ENCODE measurements around the gene FRMD3.

Gene FRMD3

GRCh38 chr9:83538172-83538889 is at the start of gene FRMD3:
FRMD3 (minus strand) TSS chr9:83538401; CDS start chr9:83538231, 170 bp downstream.
- in situ Hi-C loops (cut with MboI; ENCODE audit: low sequenced_read_pairs): loop anchor here (25.0 kb wide), 1 partner anchor 201 kb away; no protein-coding TSS in a partner anchor

GRCh38 chr9:83584995-83585394 is 46.8 kb upstream of the FRMD3 start:
- in situ Hi-C loops (cut with MboI; ENCODE audit: low sequenced_read_pairs): loop anchor here (25.0 kb wide), 1 partner anchor 448 kb away; no protein-coding TSS in a partner anchor

- in situ Hi-C loops (cut with MboI; ENCODE audit: low sequenced_read_pairs): loop anchor here (25.0 kb wide), 1 partner anchor 446 kb away; no protein-coding TSS in a partner anchor
Measured at GRCh38 chr9:83583151-83584014, 45.2 kb upstream of the FRMD3 start.

GRCh38 chr9:83582029-83582428 is 43.8 kb upstream of the FRMD3 start:
- in situ Hi-C loops (cut with MboI; ENCODE audit: low sequenced_read_pairs): loop anchor here (25.0 kb wide), 1 partner anchor 445 kb away; no protein-coding TSS in a partner anchor

GRCh38 chr9:83574482-83574881 is 36.3 kb upstream of the FRMD3 start:
- in situ Hi-C loops (cut with MboI; ENCODE audit: low sequenced_read_pairs): no loop called here

- in situ Hi-C loops (cut with MboI; ENCODE audit: low sequenced_read_pairs): no loop called here
Measured at GRCh38 chr9:83572524-83572923, 34.3 kb upstream of the FRMD3 start.

GRCh38 chr9:83570359-83570758 is 32.2 kb upstream of the FRMD3 start:
- in situ Hi-C loops (cut with MboI; ENCODE audit: low sequenced_read_pairs): no loop called here

- in situ Hi-C loops (cut with MboI; ENCODE audit: low sequenced_read_pairs): no loop called here
Measured at GRCh38 chr9:83569326-83569725, 31.1 kb upstream of the FRMD3 start.

GRCh38 chr9:83563360-83563759 is 25.2 kb upstream of the FRMD3 start:
- in situ Hi-C loops (cut with MboI; ENCODE audit: low sequenced_read_pairs): no loop called here

- in situ Hi-C loops (cut with MboI; ENCODE audit: low sequenced_read_pairs): no loop called here
Measured at GRCh38 chr9:83560169-83560826, 22.1 kb upstream of the FRMD3 start.

- in situ Hi-C loops (cut with MboI; ENCODE audit: low sequenced_read_pairs): no loop called here
Measured at GRCh38 chr9:83557771-83558170, 19.6 kb upstream of the FRMD3 start.

- in situ Hi-C loops (cut with MboI; ENCODE audit: low sequenced_read_pairs): no loop called here
Measured at GRCh38 chr9:83557317-83557716, 19.1 kb upstream of the FRMD3 start.

GRCh38 chr9:83554278-83554677 is 16.1 kb upstream of the FRMD3 start:
- in situ Hi-C loops (cut with MboI; ENCODE audit: low sequenced_read_pairs): no loop called here

GRCh38 chr9:83544002-83544698 is 5.9 kb upstream of the FRMD3 start:
- in situ Hi-C loops (cut with MboI; ENCODE audit: low sequenced_read_pairs): loop anchor here (25.0 kb wide), 1 partner anchor 207 kb away; no protein-coding TSS in a partner anchor

- in situ Hi-C loops (cut with MboI; ENCODE audit: low sequenced_read_pairs): loop anchor here (25.0 kb wide), 1 partner anchor 202 kb away; no protein-coding TSS in a partner anchor
Measured at GRCh38 chr9:83538890-83539238, 663 bp upstream of the FRMD3 start.

GRCh38 chr9:83537331-83538171 is 650 bp downstream of the FRMD3 start:
- in situ Hi-C loops (cut with MboI; ENCODE audit: low sequenced_read_pairs): loop anchor here (25.0 kb wide), 1 partner anchor 200 kb away; no protein-coding TSS in a partner anchor

GRCh38 chr9:83536332-83536731 is 1.9 kb downstream of the FRMD3 start:
- in situ Hi-C loops (cut with MboI; ENCODE audit: low sequenced_read_pairs): loop anchor here (25.0 kb wide), 1 partner anchor 199 kb away; no protein-coding TSS in a partner anchor

GRCh38 chr9:83535736-83536135 is 2.5 kb downstream of the FRMD3 start:
- in situ Hi-C loops (cut with MboI; ENCODE audit: low sequenced_read_pairs): loop anchor here (25.0 kb wide), 1 partner anchor 198 kb away; no protein-coding TSS in a partner anchor

GRCh38 chr9:83533296-83533695 is 4.9 kb downstream of the FRMD3 start:
- in situ Hi-C loops (cut with MboI; ENCODE audit: low sequenced_read_pairs): loop anchor here (25.0 kb wide), 1 partner anchor 196 kb away; no protein-coding TSS in a partner anchor
